ENCODE results near the gene SFSWAP.
"Not testable (repeated sequence)": the region's sequence is repeated elsewhere in the genome, so short reads cannot be mapped to it uniquely, and the experiment has no call there.

Gene SFSWAP

GRCh38 chr12:131710464-131711457, at the start of gene SFSWAP:
Gene SFSWAP (plus strand): TSS chr12:131711090. CDS start chr12:131711230, 140 bp downstream.
- Histone ChIP-seq H3K9ac (ENCODE audit: low read depth in 1 of 2, low read length in 2 of 2) (peak within 1 kb of the TSS; percentile 97 to 98), H3K27ac (ENCODE audit: low read depth, low read length) (peak within 1 kb of the TSS; percentile 90), H3K4me1 (ENCODE audit: control insufficient read depth in 1 of 2, insufficient read depth in 2 of 2, low read length in 2 of 2) (peaks cover 16 to 23% of the 10 kb centered on the region in 2 donors), H3K4me3 (ENCODE audit: low read depth in 1 of 2, low read length in 2 of 2) (peak within 1 kb of the TSS; percentile 99 to 100), H3K36me3 (ENCODE audit: control insufficient read depth in 1 of 2, insufficient read depth in 2 of 2, low read length in 2 of 2) (peaks cover 9 to 28% of the 10 kb centered on the region in 2 donors), H3K9me3 (ENCODE audit: control insufficient read depth in 1 of 2, low read length in 2 of 2) (no peaks in the 10 kb centered on the region), H3K27me3 (ENCODE audit: control insufficient read depth in 1 of 2, insufficient read depth in 2 of 2, low read length in 2 of 2) (no peaks in the 10 kb centered on the region)

- not testable (repeated sequence) for H3K9me3 ChIP-seq (ENCODE audit: control insufficient read depth in 1 of 2, low read length in 2 of 2); H3K4me3 ChIP-seq (ENCODE audit: low read depth in 1 of 2, low read length in 2 of 2); H3K4me1 ChIP-seq (ENCODE audit: control insufficient read depth in 1 of 2, insufficient read depth in 2 of 2, low read length in 2 of 2); H3K36me3 ChIP-seq (ENCODE audit: control insufficient read depth in 1 of 2, insufficient read depth in 2 of 2, low read length in 2 of 2); H3K27ac ChIP-seq (ENCODE audit: low read depth, low read length); H3K9ac ChIP-seq (ENCODE audit: low read depth in 1 of 2, low read length in 2 of 2); H3K27me3 ChIP-seq (ENCODE audit: control insufficient read depth in 1 of 2, insufficient read depth in 2 of 2, low read length in 2 of 2)
Measured at GRCh38 chr12:131661170-131661985, 49.5 kb upstream of the SFSWAP start.

- not testable (repeated sequence) for H3K27ac ChIP-seq (ENCODE audit: low read depth, low read length); H3K9me3 ChIP-seq (ENCODE audit: control insufficient read depth in 1 of 2, low read length in 2 of 2)
Measured at GRCh38 chr12:131661986-131662288, 49.0 kb upstream of the SFSWAP start.

GRCh38 chr12:131662346-131662745, 48.5 kb upstream of the SFSWAP start:
- not testable (repeated sequence) for H3K27me3 ChIP-seq (ENCODE audit: control insufficient read depth in 1 of 2, insufficient read depth in 2 of 2, low read length in 2 of 2); H3K4me3 ChIP-seq (ENCODE audit: low read depth in 1 of 2, low read length in 2 of 2); H3K9me3 ChIP-seq (ENCODE audit: control insufficient read depth in 1 of 2, low read length in 2 of 2); H3K36me3 ChIP-seq (ENCODE audit: control insufficient read depth in 1 of 2, insufficient read depth in 2 of 2, low read length in 2 of 2); H3K27ac ChIP-seq (ENCODE audit: low read depth, low read length); H3K9ac ChIP-seq (ENCODE audit: low read depth in 1 of 2, low read length in 2 of 2); H3K4me1 ChIP-seq (ENCODE audit: control insufficient read depth in 1 of 2, insufficient read depth in 2 of 2, low read length in 2 of 2)

More at GRCh38 chr12:131661986-131662288, 49.0 kb upstream of the SFSWAP start:
- not testable (repeated sequence) for H3K27me3 ChIP-seq (ENCODE audit: control insufficient read depth in 1 of 2, insufficient read depth in 2 of 2, low read length in 2 of 2); H3K9ac ChIP-seq (ENCODE audit: low read depth in 1 of 2, low read length in 2 of 2); H3K36me3 ChIP-seq (ENCODE audit: control insufficient read depth in 1 of 2, insufficient read depth in 2 of 2, low read length in 2 of 2); H3K4me1 ChIP-seq (ENCODE audit: control insufficient read depth in 1 of 2, insufficient read depth in 2 of 2, low read length in 2 of 2); H3K4me3 ChIP-seq (ENCODE audit: low read depth in 1 of 2, low read length in 2 of 2)

- not testable (repeated sequence) for H3K4me1 ChIP-seq (ENCODE audit: control insufficient read depth in 1 of 2, insufficient read depth in 2 of 2, low read length in 2 of 2); H3K4me3 ChIP-seq (ENCODE audit: low read depth in 1 of 2, low read length in 2 of 2); H3K36me3 ChIP-seq (ENCODE audit: control insufficient read depth in 1 of 2, insufficient read depth in 2 of 2, low read length in 2 of 2); H3K9ac ChIP-seq (ENCODE audit: low read depth in 1 of 2, low read length in 2 of 2); H3K27ac ChIP-seq (ENCODE audit: low read depth, low read length); H3K9me3 ChIP-seq (ENCODE audit: control insufficient read depth in 1 of 2, low read length in 2 of 2); H3K27me3 ChIP-seq (ENCODE audit: control insufficient read depth in 1 of 2, insufficient read depth in 2 of 2, low read length in 2 of 2)
Measured at GRCh38 chr12:131665666-131666065, 45.2 kb upstream of the SFSWAP start.

- not testable (repeated sequence) for H3K27ac ChIP-seq (ENCODE audit: low read depth, low read length); H3K9ac ChIP-seq (ENCODE audit: low read depth in 1 of 2, low read length in 2 of 2); H3K4me1 ChIP-seq (ENCODE audit: control insufficient read depth in 1 of 2, insufficient read depth in 2 of 2, low read length in 2 of 2); H3K9me3 ChIP-seq (ENCODE audit: control insufficient read depth in 1 of 2, low read length in 2 of 2); H3K36me3 ChIP-seq (ENCODE audit: control insufficient read depth in 1 of 2, insufficient read depth in 2 of 2, low read length in 2 of 2); H3K4me3 ChIP-seq (ENCODE audit: low read depth in 1 of 2, low read length in 2 of 2); H3K27me3 ChIP-seq (ENCODE audit: control insufficient read depth in 1 of 2, insufficient read depth in 2 of 2, low read length in 2 of 2)
Measured at GRCh38 chr12:131666486-131666885, 44.4 kb upstream of the SFSWAP start.

- not testable (repeated sequence) for H3K9me3 ChIP-seq (ENCODE audit: control insufficient read depth in 1 of 2, low read length in 2 of 2); H3K27me3 ChIP-seq (ENCODE audit: control insufficient read depth in 1 of 2, insufficient read depth in 2 of 2, low read length in 2 of 2); H3K27ac ChIP-seq (ENCODE audit: low read depth, low read length); H3K4me1 ChIP-seq (ENCODE audit: control insufficient read depth in 1 of 2, insufficient read depth in 2 of 2, low read length in 2 of 2); H3K36me3 ChIP-seq (ENCODE audit: control insufficient read depth in 1 of 2, insufficient read depth in 2 of 2, low read length in 2 of 2); H3K4me3 ChIP-seq (ENCODE audit: low read depth in 1 of 2, low read length in 2 of 2); H3K9ac ChIP-seq (ENCODE audit: low read depth in 1 of 2, low read length in 2 of 2)
Measured at GRCh38 chr12:131666978-131667601, 43.8 kb upstream of the SFSWAP start.

- Histone ChIP-seq H3K9me3 (ENCODE audit: control insufficient read depth in 1 of 2, low read length in 2 of 2) (no peaks in the 10 kb centered on the region), H3K4me3 (ENCODE audit: low read depth in 1 of 2, low read length in 2 of 2) (no peak overlapping the region), H3K9ac (ENCODE audit: low read depth in 1 of 2, low read length in 2 of 2) (no peak overlapping the region), H3K27ac (ENCODE audit: low read depth, low read length) (no peak overlapping the region), H3K4me1 (ENCODE audit: control insufficient read depth in 1 of 2, insufficient read depth in 2 of 2, low read length in 2 of 2) (no peaks in the 10 kb centered on the region), H3K36me3 (ENCODE audit: control insufficient read depth in 1 of 2, insufficient read depth in 2 of 2, low read length in 2 of 2) (no peaks in the 10 kb centered on the region), H3K27me3 (ENCODE audit: control insufficient read depth in 1 of 2, insufficient read depth in 2 of 2, low read length in 2 of 2) (peaks cover 0 to 5% of the 10 kb centered on the region in 2 donors)
Measured at GRCh38 chr12:131671276-131671675, 39.6 kb upstream of the SFSWAP start.

GRCh38 chr12:131671871-131672270, 39.0 kb upstream of the SFSWAP start:
- H3K9me3 ChIP-seq (ENCODE audit: control insufficient read depth in 1 of 2, low read length in 2 of 2): no peaks in the 10 kb centered on the region
- no peaks in the 10 kb centered on the region for H3K4me1 ChIP-seq (ENCODE audit: control insufficient read depth in 1 of 2, insufficient read depth in 2 of 2, low read length in 2 of 2)
- no peak overlapping the region for H3K4me3 ChIP-seq (ENCODE audit: low read depth in 1 of 2, low read length in 2 of 2)
- no peak overlapping the region for H3K9ac ChIP-seq (ENCODE audit: low read depth in 1 of 2, low read length in 2 of 2)
- peaks cover 0 to 5% of the 10 kb centered on the region in 2 donors for H3K27me3 ChIP-seq (ENCODE audit: control insufficient read depth in 1 of 2, insufficient read depth in 2 of 2, low read length in 2 of 2)
- no peaks in the 10 kb centered on the region for H3K36me3 ChIP-seq (ENCODE audit: control insufficient read depth in 1 of 2, insufficient read depth in 2 of 2, low read length in 2 of 2)
- H3K27ac ChIP-seq (ENCODE audit: low read depth, low read length): no peak overlapping the region

Measured in duodenal mucosa (tissue), 2 donors.